Fibroblast of the aortic adventitia (primary cell): ENCODE results near the gene KCNIP3. TPM values are rescaled to one million over a fixed set of nuclear protein-coding genes. Genes with fewer than 3 reads are reported as not detected.

Experiments
- DNase-seq: peaks from one replicate; pipeline ENCODE4 v3.0.0-alpha.2; 2010; ENCODE audit warnings: low read depth
- H3K4me3 ChIP-seq: 2 replicates; pipeline ENCODE4 v1.5.1; 2011; ENCODE audit warnings: low read depth, mild to moderate bottlenecking, control low read depth, low read length, moderate library complexity
- total RNA-seq: library from RNA; depleted of rRNA; stranded (reverse); fragments of >200 nt; gene quantifications from 2 replicates; pipeline ENCODE4 v1.2.3, GENCODE V29; 2012; ENCODE audit warnings: low replicate concordance
- TF ChIP-seq, protein P1 (sequence below): IDR thresholded peaks from 2 replicates; pipeline ENCODE4 v1.5.1; 2011; ENCODE audit warnings: mild to moderate bottlenecking, low read length, control low read depth, inconsistent platforms; ENCODE audit not compliant: insufficient read depth

Gene KCNIP3
- total RNA-seq, 1 donor = 2.9 TPM

DNA sequence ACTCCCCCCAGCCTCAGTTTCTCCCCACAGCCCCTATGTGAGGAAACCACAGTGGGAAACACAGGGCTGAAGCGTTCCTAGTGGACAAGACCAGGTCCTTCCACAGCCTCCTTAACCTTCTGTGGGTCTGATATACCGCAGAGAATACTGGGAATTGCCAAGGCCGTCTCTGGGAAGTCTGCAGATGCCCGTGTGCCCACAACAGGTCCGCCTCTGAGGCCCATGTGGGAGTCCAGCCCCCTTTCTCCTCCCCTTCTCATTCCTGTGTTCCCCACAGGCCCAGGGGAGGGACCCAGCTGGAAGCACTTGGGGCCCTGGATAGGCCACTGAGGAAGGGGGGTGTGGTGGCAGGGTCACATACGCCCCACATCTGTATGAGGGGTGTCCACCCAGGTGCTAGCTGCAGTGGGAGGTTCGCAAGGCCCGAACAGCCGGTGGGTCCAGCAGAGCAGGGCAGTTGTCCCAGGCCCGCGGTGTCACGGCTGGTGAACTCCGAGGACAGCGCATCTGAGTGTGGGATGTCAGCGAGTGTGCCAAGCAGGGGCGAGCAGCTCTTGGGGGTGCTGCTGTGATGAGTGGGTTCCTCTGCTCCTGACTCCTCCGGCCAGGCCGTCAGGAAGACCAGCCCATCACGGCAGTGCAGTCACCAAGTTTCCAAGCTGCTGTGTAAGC, 2.4 kb upstream of the KCNIP3 start:
- no peak overlapping the region for H3K4me3 ChIP-seq
- DNase-seq = no peak
- TF ChIP-seq, protein P1, sequence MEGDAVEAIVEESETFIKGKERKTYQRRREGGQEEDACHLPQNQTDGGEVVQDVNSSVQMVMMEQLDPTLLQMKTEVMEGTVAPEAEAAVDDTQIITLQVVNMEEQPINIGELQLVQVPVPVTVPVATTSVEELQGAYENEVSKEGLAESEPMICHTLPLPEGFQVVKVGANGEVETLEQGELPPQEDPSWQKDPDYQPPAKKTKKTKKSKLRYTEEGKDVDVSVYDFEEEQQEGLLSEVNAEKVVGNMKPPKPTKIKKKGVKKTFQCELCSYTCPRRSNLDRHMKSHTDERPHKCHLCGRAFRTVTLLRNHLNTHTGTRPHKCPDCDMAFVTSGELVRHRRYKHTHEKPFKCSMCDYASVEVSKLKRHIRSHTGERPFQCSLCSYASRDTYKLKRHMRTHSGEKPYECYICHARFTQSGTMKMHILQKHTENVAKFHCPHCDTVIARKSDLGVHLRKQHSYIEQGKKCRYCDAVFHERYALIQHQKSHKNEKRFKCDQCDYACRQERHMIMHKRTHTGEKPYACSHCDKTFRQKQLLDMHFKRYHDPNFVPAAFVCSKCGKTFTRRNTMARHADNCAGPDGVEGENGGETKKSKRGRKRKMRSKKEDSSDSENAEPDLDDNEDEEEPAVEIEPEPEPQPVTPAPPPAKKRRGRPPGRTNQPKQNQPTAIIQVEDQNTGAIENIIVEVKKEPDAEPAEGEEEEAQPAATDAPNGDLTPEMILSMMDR = no peak

DNA sequence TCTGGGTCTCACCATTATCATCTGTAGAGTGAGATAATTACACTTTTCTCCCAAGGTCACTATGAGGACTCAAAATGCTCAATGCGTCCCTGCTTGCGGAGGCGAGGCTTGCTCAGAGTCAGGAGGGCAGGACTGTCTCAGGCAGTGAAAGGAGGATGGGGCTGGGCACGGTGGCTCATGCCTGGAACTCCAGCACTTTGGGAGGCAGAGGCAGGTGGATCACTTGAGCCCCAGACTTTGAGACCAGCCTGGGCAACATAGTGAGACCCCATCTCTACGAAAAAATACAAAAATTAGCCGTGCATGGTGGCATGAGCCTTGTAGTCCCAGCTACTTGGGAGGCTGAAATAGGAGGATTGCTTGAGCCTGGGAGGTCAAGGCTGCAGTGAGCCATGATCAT, 1.8 kb upstream of the KCNIP3 start:
- no peak for DNase-seq
- H3K4me3 ChIP-seq = no peak overlapping the region
- TF ChIP-seq, protein P1 = no peak

DNA sequence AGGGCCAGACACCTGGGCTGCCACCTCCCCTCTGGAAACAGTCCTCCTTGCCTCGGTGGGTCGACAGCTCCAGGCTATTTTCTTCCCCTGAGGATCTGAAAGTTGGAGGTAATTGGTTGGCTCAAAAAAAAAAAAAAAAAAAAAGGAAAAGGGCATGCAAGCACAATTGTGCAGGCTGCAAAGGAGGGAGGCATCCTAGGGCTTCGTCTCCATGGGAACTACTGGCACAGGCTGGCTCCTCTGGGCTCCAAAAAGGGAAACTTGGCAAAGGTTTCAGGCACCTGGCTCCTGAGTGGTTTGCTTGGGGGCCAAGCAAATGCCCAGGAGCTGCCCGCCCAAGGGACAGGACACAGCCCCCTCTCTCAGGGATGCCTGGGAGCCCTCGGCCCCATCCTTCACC, 1.1 kb upstream of the KCNIP3 start:
- no peak for DNase-seq
- H3K4me3 ChIP-seq = no peak overlapping the region
- TF ChIP-seq, protein P1 = no peak

DNA sequence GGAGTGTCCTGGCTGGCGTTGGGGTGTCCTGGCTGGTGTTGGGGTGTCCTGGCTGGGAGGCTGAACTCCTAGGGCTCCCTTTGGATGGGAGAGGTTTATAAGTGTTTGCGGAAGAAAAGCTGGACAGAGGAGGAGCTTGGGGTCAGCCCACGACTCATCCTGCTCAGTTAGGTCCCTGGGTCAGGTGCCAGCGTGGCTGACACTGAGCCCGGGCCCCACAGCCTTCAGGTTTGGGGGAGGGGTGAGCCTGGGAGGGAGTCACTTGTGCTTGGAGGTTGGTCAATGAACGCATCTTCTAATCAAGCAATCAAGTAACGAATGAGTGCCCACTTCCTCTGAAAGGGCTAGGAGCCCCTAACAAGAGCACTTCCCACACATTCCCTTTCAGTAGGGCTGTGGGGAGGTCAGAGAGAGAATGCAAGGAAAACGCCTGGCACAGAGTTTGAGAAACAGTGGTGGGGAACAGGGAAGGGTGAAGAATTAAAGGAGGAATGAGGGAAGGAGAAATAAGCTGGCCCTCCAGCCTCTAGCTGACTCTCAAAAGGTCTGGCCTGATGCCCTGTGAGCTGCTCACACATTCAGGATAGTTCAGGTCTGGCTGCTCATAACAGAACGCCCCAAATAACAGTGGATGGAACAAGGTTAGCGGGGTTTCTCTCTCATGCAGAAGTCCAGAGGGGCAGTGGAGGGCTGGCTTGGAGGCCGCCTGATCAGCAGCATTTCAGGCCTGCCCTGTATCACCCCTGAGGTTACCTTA, 670 bp downstream of the KCNIP3 start:
- TF ChIP-seq, protein P1 = no peak
- no peak for DNase-seq
- H3K4me3 ChIP-seq = no peak overlapping the region

DNA sequence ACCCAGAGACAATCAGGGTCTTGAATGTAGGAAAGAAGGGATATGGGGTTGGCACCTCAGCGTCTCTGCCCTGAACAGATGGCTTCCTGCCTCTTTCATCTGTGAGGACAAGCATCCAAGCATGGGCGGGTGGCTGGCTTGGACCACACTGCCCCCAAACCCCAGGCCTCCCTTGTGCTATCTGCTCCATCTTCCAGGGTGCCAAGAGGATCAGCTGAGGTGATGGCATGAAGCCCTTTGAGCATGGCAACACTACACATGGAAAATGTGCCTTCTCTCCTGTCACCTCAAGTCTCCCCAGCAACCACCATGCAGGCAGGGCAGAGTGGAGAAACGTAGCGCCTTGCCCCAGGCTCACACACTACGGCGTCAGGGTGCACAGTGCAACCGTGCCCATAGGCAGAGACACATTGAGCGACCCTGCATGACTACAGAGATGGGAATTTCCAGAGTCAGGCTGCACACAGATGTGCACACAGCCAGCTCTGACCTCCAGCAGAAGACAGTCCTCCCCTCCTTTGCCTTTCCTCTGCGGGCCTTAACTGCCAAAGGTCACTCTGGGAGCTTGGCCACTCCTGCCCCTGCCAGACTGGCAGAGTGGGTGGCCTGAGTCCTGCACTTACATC, 1.5 kb downstream of the KCNIP3 start:
- TF ChIP-seq, protein P1 = no peak
- no peak for DNase-seq
- H3K4me3 ChIP-seq = no peak overlapping the region

DNA sequence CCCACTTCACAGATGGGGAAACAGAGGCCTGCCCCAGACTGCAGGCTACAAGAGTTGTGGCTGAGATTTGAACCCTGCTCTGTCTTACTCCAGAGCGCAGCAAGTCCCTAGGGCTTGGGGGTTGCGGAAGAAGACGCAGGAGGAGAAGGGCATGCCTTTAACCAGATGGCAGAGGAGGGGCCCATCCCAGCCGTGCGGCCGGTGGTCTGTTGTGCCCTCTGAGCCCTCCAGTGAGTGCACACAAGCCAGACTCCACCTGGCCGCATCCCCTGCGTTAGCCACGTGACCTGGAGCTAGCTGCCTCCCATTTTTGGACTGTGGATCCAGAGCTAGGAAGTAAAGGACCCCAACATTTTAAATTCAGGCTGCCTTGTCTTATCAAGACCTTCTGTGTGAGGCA, 2.8 kb downstream of the KCNIP3 start:
- DNase-seq = no peak
- TF ChIP-seq, protein P1 = no peak
- H3K4me3 ChIP-seq = no peak overlapping the region
